NCI-H1694 (cell line): ENCODE data around the gene WEE2.
A peak's percentile ranks its signal among the peaks of the same experiment; 100 is the strongest.
"Not testable (repeated sequence)": the region's sequence is repeated elsewhere in the genome, so short reads cannot be mapped to it uniquely, and the experiment has no call there.

Experiments
- DNase-seq: peaks from one replicate; lab custom pipeline; 2025; lab: John Stamatoyannopoulos, UW

WEE2 gene

GRCh38 chr7:141708351-141708750 is at the start of gene WEE2:
TSS of gene WEE2 (plus strand) at chr7:141708353. CDS start at chr7:141708759, 406 bp downstream.
- no peak for DNase-seq

DNA sequence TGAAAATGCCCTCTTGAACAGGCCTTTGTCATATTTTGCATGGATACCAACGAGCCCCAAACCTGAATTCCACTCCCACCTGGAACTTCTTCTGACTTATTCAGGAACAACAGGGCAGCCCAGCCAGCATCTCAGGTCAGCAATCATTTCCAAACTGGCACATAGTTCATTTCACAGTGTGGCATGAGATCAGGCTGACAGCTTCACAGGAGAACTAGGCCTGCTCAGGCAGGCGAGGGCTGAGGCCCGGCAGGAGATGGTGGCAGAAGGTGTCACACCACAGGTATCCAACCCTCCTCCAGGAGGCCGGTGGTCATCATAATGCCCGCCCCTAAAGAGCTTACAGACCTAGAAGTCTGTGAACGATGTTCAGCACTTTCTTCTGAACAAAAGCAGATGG is 48.7 kb upstream of the WEE2 start:
- DNase-seq = no peak

DNA sequence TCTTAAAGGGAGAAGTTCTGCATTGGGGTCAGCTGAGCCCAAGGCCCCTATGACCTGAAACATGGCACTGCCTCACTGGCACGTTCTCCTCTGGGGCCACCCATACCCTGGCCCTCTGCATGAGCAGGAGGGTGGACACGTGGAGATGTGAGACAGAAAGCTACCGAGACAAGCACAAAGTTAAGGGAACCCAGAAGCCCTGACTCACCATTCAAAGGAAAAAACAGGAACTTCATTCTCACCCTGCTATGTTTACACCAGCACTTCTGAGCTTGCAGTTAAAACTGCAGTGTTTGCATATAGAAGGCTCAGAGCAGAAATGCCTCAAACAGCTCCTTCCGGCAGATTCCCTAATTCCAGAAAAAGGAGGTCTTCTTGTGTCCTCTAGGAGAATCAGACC is 47.9 kb upstream of the WEE2 start:
- DNase-seq = no peak

GRCh38 chr7:141663081-141663849 is 44.9 kb upstream of the WEE2 start:
- DNase-seq = no peak

- no peak for DNase-seq
Measured at GRCh38 chr7:141664450-141664849, 43.7 kb upstream of the WEE2 start.

DNA sequence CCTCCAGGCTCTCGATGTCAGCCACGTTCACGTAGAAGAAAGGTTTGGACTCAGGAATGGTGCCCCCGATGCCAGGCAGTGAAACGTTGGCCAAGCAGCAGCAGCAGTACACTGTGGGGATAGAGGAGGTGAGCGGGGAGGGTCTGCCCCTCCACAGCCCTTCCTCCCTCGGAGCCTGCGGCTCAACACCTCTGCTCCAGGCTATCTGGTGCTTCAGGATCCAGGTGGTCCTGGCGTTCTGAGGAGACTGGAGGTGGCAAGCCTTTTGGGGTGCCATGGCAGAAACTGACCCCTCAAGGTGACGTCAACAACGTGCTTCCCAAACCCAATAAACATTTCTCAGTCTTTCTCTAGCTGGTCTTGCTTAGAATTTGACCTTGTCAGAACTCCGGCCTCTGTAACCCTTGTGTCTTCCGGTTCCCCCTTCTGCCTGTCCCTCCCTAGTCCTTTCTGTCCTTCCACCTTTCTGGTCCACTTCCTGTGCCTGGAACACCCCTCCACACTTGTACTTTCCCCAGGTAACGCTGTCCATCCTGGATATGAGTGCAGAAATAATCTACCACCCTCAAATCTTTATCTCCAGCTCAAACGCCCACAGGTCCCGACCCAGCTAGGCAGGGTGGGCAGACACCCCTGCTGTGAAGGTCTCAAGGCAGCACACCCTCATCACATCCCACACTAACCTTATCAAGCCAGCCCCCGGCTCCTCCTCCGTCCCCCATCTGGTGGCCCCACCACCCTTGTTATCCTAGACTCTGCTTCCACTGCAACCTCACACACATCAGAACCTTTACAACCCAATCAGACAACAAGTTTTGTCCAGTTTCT is 42.7 kb upstream of the WEE2 start:
- no peak for DNase-seq

- no peak for DNase-seq
Measured at GRCh38 chr7:141666071-141666470, 42.1 kb upstream of the WEE2 start.

DNA sequence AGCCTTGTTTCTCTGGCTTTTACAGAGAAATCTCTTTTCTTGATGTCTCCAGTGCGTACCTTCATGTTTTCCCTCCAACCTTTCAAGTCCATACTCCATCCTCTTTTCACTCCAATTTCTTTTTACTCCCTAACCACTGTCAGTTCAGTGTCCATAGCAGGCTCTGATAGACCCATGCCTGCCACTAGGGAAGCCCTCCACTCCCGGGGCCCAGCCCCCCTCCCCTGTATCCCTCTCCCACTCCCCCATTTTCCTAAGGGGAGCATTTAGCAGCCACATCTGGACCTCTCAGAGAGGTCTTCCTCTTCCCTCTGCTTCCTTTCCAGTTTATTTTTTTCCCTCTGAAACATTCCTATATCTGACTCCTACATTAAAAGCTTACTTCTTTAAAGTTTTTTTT is 39.3 kb upstream of the WEE2 start:
- DNase-seq = no peak

DNA sequence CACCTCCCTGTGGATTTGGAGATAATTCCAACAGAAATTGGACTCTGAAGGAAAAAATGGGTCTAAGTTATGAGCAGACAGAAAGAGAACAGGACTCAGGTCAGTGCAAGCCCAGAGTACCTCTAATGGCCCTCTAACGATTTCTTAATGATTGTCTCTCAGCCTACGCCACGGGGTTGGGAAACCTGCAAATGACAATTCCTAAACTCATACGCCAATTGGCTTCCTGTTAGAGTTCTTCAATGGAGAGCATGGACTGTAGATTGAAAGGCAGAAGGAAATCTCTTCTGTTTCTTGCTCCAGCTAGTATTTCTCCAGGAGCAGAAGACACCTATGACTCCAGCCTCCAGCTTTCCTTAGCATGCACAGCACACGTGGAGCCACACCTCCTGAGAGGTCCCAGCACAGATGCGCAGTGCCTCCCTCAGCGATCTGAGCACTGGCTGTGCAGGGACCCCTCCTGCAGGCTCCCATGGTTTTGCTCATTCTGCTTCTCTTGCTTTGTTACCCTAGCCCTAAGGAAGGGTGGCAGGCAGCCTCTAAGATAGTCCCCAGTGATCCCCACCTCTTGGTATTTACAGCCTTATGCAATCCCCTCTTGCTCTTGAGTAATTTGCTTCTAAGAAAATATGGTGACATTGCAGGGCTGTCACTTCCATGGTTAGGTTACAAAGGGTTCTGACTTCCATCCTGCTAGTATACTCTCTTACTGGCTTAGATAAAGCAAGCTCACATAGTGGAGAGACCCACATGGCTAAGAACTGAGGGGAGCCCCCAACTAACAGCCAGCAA is 36.3 kb upstream of the WEE2 start:
- DNase-seq = no peak

GRCh38 chr7:141673346-141673745 is 34.8 kb upstream of the WEE2 start:
- DNase-seq = no peak

DNA sequence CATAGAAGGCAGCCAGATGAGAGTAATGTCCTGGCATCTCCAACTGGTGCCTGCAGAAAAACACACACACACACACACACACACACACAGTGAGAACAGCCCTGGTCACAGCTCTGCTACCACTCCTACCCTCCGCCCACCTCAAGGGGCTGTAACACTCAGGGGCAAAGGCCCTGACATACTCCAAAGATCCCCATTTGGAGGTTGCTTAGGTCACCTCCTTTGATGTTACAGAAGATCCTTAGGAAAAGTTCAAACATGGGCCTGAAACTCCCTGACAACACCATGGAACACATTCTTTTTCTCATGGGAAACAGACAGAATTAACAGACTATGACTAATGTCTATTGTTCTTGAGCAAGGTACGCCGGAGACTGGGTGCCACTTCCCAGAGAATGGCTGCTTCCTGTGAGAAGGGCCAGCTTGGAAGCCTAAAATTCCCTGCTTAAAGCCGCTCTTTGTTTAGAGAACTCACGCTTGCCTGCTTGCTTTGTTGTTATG is 33.9 kb upstream of the WEE2 start:
- no peak for DNase-seq

- DNase-seq = no peak
Measured at GRCh38 chr7:141674702-141675101, 33.5 kb upstream of the WEE2 start.

- no peak for DNase-seq
Measured at GRCh38 chr7:141675436-141676215, 32.5 kb upstream of the WEE2 start.

DNA sequence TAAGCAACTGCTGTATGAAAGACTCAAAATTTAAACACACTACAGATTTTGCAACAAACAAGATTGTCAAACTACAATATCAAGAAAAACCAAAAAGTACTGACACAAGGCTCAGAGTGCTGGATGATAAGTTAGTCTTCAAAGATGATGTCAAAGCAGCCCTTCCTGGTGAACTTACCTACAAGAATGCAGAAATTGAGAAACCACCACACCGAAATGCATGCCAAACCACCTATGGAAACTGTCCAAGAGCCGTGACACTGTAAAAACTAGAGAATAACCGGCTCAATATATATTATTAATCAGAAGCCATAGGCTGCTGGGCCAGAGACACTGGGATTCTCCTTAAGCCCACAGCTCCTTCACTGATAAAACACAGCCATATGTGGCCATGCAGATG is 31.5 kb upstream of the WEE2 start:
- no peak for DNase-seq

DNA sequence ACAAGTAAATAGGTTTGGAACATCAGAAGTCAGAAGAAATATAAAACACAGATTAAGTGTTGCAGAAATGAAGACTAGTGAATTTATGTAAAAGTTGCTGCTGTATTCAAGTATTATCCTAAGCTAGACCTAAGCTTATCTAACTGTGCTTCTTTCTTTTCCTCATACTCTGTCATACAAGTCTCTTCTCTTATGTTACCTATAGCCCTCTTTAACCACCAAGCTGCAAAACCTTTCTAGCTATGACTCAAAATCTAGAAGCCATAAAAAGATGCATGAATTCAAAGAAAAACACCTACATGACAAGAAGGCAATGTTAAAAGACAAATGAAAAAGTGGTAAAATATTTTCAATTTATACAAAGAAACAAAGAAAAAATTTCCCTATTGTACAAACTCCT is 29.1 kb upstream of the WEE2 start:
- DNase-seq = no peak

GRCh38 chr7:141685285-141686023 is 22.7 kb upstream of the WEE2 start:
- DNase-seq = peak; percentile 89

GRCh38 chr7:141686074-141686473 is 22.1 kb upstream of the WEE2 start:
- no peak for DNase-seq

DNA sequence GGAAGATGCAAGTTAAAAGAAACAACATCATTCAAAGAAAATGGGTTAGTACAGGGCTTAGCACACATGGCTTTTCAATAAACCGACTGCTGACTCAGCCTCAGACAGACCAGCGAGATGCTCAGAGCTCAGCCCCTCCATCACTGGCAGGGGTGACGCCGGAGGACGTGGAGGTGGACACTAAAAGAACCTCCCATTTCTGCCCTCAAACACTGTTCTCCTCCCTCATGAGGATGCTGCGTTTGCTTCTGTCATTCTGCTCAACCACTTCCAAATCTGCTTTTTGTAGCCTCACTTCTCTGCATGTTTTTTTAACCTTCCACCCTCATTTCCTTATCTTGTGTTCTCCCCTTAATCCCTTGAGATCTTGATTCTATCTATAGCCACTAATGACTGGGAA is 21.5 kb upstream of the WEE2 start:
- no peak for DNase-seq

DNA sequence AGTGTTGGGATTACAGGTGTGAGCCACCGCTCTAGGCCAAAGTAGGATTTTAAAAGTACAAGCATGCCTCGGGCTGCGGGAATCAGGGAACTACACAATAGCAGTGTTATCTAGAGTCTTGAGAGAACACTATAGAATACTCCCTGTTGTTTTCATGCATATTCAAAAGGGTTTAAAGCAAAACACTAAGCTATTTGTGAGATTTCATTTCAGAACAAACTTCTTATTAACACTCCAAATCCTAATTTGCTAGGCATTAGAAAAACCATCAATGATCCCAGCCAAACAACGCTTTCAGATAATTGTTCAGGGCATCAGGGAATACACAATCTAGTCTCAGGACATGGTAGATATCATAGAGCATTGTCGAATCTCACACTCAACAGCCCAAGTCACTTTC is 20.1 kb upstream of the WEE2 start:
- no peak for DNase-seq

- DNase-seq = not testable (repeated sequence)
Measured at GRCh38 chr7:141689072-141689825, 18.9 kb upstream of the WEE2 start.
